Measurements from ENCODE around the gene NTNG1.

The NTNG1 gene

DNA sequence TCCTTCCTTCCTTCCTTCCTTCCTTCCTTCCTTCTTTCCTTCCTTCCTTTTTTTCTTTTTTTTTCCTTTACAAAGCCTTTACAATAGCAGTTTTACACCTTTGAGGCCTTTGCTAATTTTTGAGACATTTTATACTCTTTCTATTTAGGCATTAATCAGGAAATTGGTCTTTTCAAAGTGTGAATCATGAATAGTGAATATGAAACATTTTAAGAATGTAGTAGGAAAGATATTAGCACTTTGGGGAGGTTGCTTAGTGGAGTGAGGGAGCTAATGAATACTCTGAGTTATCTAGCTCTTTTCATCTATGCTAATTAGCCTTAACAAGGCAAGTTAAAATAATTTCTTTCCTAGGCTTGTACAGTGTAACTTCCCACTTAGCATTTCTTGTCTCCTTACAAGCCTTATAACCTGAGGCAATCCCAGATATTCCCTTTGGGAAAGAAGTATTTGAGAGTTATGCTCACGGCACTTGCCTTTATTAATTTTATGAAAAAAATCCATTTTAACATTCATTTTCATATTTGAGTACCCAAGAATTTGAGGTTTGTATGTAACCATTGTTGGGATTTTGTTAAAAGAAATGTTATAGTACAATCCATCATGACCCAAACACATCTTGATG, 122.6 kb downstream of the NTNG1 start:
- DNase-seq (ENCODE audit: low spot score) = no peak

DNA sequence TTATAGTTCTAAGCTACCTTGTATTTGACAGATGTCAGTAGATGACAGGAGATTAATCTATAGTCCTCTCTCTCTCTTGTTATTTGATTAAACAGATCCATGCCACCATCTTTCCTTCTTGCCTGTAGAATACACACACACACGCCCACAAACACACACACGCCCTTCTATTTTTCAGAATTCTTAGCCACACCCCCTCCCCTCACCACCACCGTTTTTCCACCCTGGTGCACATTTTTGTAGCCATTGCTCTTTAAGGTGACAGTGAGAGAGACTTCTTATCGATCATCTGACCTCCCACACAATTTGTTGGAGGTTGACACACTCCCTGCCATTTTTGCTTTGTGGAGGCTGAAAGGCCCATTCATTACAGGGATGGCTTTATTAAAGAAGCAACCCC, 123.2 kb downstream of the NTNG1 start:
- DNase-seq (ENCODE audit: low spot score) = no peak

DNA sequence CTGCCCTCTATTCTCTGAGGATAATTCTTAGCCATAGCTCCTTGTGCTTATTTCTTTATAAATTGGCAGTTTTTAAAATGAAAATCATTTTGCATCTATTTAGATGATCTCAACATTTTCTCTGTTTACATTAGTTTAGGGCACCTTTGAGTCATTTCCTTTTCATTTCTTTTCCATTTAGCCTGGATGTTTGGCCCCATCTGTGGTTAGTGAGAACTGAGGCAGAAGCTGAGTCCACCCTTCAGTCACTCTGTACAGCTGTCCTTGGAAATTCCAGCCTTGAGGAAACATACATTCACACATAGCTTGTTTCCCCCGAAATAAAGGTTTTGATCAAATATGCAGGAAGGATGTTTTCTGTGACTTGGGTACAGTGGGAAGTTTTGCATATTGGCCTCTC, 123.7 kb downstream of the NTNG1 start:
- DNase-seq (ENCODE audit: low spot score) = no peak

DNA sequence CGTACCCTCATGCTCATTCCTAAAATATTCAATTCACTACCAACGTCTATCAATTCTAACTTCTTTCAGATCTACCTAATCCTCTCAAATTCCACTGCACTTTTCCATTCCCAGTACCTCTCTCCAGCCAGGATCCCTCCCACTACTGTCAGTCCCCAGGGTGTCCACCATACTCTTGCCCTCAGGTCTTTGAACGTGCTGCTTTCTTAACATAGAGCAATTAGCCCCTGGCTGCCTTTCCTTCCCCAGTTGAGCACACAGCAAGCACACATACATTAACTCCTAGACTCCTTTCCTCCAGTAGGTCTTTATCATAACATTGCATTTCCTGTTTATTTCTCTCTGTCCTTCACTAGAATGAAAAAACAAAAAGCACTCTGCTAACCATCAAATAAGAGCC, 126.7 kb downstream of the NTNG1 start:
- no peak for DNase-seq (ENCODE audit: low spot score)

DNA sequence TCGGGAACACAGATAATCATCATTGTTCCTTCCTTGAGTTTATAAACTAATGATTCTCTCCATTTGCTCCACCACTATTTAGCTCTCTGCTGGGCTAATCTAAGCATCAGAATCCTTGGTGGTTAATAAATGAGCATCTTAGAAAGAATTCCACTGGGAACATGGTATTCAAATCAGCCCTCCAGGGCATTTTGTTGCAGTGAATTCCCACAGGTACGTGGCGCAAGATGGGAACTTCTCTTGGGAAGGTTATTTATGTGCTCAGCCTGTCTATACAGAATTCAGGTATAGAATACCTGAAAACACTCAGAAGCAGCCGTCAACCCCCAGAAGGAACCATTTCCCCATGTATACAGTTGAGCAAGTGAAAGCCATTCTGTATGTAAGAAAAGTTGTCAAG, 131.5 kb downstream of the NTNG1 start:
- DNase-seq (ENCODE audit: low spot score) = no peak

DNA sequence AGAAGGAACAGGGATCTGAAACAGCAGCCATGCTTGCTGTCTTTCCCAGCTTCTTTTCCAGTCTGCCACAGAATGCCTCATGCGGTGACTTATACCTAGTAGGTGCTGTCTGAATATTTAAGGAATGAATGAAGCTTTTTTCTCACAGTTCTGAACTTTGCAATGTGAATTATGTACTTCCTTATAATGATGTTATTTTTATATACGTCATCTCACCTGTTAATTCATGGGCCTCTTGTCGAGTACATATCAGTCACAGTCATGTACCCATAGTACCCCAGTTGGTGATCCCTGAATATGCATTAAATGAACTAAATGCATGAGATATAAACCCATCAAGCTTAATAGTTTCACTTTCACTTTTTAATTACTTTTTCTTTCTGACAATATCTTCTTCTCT, 132.7 kb downstream of the NTNG1 start:
- no peak for DNase-seq (ENCODE audit: low spot score)

DNA sequence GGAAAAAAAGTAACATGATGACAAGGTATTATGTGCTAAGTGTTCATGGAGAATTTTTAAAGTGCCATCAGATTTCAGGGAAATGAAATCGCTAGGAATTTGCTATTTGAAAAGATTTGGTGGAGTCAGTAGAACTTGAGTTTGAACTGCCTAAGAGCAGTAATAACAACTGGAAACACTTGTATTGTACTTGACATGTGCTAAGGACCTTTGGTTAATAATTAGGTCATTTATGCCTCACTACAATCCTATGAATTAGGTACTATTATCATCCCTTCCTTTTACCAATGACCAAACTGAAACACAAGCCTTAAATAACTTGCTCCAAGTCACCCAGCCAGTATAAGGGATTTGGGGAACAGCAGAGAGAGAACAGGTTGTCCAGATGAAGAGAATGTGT, 133.4 kb downstream of the NTNG1 start:
- no peak for DNase-seq (ENCODE audit: low spot score)

DNA sequence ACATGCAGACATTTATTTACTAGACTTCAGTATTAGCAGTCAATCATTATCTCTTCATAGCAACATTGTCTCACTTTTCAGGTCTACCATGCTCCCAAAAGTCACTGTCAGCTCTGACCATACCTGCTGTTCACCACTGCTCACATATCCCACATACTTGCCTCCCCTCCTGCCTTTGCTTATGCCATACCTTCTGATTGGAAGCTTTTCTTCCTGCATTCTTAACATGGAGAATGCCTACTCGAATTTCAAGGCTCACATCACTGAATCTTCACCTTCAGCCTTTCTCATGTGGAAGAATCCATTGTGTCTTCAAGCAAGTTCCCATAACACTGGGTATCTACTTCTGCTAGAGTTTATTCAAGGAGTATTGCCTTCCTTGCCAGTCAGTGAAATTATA, 135.4 kb downstream of the NTNG1 start:
- no peak for DNase-seq (ENCODE audit: low spot score)

DNA sequence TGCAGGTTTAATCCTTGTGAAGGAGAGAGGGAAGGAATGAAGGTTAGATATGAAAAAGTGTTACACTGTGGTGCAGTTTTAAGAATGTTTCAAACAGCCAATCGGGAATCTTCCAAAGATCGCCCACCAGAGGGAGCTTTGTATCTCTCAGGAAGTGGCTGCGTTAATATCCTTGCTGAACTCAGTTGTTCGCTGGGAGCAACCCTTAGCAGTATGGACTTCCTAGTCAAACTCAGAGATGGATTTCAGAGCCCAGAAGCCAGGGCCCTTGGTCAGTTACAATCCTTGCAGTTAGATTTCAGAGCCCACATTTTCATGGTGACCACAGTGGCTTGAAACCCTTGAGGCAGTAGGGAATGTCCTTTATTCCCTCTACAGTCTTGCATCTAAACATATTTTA, 136.2 kb downstream of the NTNG1 start:
- DNase-seq (ENCODE audit: low spot score) = no peak

DNA sequence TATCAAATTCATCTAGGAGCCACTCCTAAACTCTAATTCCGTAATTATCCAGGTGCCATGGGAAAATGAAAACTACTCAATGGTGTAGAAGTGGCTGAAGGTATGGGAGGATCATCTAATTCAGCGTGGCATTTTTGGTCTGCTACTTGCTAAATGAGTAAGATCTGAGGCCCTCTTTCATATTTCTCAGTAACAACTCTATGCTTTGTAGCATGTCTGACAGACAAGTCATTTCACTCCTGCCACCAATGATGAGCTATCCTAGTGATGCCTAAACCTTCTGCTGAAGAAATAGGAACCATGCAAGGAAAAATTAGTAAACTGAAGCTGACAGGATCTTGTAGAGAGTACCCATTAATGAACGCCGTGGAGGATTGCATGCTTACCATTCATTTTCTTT, 145.3 kb downstream of the NTNG1 start:
- no peak for DNase-seq (ENCODE audit: low spot score)

DNA sequence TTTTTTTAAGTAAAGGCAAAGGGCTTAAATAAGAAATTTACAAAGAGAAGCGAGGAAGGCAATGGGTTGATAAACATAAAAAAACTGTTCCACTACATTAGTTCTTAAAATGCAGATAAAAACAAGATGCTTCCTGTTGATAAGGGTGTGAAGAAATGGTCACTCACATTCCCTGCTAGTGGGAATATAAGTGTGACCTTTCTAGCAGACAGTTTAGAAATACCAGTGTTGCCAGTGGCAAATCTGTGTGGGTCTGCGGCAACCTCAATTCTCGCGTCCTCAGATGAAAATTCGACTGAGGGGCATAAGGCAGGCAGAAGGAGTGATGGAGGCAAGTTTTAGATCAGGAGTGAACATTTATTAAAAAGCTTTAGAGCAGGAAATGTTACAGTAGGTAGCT, 151.1 kb downstream of the NTNG1 start:
- no peak for DNase-seq (ENCODE audit: low spot score)

DNA sequence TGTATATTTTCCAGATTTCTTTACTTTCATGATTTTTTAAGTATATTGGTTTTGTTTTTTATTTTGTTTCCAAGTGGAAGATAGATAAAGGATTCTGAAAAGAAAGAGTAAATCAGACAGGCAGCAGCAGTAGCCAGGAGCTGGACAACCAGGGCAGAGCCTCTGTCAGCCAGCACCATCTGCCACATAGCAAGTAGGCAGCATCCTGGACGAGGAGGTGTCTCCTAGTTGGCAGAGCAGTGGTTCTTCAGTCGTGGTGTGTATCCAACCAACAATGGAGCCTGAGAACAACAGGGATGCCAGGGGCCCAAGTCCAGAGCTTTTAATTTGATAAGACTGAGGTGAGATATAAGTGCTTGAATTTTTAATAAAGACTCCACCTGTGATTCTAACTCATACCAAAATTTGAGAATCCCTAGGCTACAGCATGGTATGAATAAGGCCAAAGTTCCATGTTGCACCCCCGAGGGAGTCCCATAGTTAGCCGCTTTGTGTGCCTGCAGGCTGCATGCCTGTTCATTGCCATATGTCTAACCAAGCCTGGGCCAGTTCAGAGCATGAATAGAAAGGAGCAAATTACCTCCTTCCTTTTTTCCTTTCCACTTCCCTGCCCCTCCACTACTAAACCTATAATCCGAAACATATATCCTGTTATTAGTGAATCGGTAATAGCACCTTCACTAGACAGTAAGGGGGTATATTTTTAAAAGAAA, 153.2 kb downstream of the NTNG1 start:
- no peak for DNase-seq (ENCODE audit: low spot score)

DNA sequence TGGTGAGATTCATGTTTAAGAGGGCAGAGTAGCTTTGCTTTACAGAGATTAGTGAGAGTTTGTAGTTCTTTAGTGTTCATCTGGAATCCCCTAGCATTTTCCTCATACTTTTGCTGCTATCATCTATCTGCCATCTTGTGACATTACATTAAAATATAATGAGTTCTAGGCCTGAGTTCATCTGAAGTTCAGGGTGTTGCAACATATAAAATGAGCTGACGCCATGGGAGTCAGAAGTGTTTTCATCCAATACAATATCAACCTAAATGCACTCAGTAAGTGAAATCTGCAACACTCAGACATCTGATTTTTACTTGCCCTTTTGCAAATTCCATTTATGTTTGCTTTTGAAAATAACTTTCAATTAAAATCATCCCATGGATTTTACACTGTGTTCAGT, 153.8 kb downstream of the NTNG1 start:
- DNase-seq (ENCODE audit: low spot score) = no peak

DNA sequence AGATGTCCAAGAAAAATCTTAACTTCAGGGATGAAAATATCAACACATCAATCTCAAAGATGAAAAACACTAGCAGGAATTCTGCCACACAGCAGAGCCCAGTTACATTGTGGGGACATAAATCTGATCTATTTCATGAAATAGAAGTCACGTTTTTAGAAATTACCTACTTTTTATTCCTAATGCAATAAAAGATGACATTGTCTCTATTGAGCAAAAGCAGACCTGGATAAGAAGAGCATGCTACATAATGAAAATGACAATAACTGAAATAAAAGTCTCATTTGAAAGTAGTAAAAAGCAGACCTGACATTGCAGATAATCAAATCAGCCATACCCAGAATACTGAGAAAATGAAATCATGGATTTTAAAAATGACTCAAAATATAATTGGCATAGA, 156.8 kb downstream of the NTNG1 start:
- DNase-seq (ENCODE audit: low spot score) = no peak

DNA sequence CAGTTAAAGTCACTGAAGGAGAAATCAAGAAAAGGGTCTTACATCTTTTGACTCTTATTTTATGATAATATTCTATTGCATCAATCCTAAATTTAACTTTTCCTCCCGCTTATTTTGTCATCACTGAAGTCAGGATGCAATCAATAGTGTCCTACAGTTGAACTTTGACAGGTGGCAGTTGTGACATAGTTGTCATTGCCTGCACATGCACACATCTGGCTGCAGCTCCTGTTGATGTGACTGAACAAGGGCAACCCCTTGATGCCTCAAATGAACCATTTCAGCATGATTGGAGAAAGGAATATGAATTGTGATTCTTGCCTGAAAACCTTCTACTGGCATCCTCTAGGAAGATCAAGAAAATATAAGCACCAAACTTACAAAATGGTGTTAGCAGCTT, 157.7 kb downstream of the NTNG1 start:
- no peak for DNase-seq (ENCODE audit: low spot score)

DNA sequence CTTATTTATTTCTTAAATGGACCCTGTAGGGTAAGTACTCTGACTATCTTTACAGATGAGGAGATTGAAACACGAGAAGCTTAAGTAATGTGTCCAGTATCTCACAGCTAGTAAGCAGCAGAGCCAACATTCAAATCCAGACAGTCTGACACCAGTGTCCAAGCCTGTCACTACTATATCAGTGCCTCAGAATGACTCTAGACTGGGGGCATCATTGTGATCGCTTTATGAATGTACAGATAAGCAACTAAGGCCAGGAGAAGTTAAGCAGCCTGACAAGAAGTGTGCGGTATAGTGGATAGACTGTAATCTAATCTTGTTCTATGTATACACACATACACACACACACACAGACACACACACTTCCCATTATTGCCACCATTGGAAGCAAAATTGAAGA, 158.7 kb downstream of the NTNG1 start:
- no peak for DNase-seq (ENCODE audit: low spot score)

DNA sequence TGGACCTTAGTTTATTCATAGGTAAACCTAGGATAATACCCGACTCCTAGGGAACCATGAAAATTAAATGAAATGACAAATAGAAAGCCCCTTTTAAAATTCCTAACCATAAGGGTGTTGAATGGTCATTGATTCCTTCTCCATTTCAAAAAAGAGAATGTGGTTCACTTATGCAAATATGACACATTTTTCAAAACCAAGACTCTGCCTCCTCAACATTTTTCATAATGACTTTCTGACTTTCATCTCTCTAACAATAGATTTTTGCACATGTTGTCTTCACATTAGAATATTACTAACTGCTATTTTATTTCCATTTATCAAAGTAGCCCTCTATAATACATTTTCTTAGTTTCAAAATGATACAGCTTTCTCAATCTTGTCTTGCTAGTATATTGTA, 169.1 kb downstream of the NTNG1 start:
- DNase-seq (ENCODE audit: low spot score) = no peak

DNA sequence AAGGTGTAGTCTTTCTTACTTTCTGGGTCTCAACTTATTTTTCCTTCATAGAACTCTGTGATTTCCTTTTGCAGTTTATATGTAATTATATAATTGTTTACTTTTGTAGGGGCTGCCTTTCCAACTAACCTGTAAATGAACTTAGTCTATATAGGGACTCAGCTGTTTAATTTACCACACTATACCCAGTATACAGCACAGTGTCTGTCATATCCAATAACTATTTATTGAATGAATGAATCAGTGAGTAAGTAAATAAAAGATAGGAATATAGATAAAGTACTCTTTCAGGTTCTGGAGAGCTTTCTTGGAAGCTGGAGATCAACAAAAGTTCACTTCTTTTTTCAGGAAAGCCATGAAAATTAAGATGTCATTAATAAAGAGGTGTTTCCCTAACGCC, 174.8 kb downstream of the NTNG1 start:
- DNase-seq (ENCODE audit: low spot score) = no peak

DNA sequence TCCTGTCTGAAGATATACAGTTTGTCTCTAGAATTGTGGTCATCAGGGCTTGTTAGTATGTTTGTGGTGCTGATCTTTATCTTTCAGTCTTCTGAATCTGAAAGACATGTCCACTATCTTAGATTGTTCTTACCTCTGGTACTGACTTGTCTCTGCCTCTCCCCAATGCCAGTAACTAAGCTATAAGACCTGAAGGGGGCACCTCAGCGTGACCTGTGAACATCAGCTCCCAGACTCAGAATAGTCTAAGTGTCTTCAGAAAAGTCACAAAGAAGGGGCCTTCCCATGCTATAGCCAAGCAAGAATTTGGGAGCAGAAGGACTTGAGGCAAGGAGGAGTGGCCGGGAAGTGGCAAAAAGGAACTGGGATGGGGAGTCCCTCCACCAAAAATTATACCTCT, 178.1 kb downstream of the NTNG1 start:
- DNase-seq (ENCODE audit: low spot score) = no peak

DNA sequence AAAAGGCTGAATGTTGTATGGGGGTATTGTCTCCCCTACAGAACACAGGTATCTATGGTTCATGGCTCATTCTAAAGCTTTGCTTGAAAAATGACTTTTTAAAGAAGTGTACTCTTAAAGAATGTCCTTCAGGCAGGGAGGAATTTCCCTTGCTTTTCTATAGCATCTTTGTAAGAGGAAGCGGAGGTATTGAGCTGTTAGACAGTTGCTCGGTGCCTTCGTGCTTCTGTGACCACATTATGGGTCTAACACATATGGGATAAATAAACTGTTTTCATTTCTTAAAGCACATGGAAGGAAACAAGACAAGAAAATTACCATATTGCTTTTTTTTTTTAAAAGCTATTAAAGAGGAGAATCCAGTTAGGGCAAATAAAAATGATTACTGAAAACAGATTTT, 182.9 kb downstream of the NTNG1 start:
- DNase-seq (ENCODE audit: low spot score) = no peak

DNA sequence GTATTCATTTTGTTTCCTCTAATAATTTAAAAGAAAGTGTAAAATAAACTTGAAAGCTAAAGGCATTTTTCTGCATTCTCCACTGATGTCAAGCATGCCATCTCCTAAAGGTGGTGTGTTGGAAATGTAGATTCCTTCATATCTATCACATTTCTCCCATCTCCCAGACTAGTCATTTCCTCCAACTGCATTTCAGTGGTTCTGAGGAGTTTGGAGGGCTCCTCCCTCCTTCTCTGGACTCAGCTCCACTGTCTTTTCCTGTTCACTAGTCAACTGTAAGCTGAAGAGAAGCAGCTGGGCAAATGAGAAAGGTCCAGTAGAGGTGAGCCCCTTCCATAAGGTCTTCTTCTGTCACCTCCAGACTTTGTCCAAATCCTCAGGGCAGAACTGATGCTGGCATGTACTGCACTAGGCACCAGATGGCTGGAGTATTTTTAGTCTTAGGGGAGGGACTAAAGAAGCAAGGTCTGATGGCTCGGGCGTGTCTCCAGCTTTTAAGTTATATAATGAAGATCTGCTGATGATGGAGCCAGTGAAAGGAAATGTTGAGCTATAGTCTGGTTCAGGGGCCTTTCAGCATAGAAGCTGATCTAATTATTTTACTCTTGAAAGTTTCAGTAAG, 186.1 kb downstream of the NTNG1 start:
- DNase-seq (ENCODE audit: low spot score) = no peak

DNA sequence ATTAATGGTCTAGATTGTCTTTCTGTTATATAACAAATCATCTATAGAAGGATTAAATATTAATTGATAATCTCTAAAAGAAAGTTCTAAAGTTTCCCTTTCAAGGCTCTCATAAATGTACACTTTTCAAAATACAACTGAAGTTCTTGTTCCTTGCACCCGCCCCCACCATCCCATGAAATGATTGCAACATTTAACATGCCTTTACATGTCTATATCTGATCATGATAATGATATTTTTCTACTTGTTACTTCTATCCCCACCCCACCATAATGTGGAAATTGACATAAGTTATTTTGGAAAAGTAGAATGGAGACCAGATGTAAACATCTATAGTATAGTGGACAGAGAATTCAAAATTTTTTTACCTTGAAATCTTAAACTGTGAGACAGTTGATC, 186.6 kb downstream of the NTNG1 start:
- DNase-seq (ENCODE audit: low spot score) = no peak

DNA sequence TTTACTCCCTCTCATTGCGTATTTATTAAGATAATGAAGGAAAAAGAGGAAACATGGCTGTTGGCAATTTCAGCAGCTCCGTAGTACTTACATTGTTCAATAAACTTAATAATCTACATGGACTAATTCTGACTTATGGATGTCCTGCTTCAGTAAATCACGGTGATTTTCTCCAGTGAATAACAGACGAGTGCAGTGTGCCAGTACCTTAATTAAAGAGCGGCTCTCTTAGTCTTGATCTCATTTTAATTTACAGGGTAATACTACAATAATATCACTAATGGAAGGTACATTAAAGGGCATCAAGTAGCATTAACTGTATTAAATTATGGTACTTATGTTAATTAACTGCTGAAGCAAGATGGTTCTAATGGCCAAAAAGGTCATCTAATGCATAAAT, 187.2 kb downstream of the NTNG1 start:
- no peak for DNase-seq (ENCODE audit: low spot score)

DNA sequence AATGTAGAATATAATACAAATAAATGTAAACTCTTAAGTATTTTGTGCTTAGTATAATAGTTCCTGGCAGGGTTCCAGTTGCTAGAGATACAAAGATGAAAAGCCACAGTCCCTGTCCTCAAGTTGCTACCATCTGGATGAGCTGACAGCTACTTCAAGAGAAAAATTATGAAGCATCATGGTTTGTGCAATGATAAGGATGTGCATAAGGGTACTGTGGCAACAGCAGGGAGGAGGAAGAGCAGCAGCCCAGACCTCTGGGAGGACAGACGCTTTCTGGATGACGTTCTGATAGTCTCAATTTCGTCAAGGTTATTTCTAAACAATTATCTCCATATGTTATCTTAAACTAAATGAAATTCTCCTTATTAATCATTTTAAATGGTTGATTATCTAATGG, 198.9 kb downstream of the NTNG1 start:
- no peak for DNase-seq (ENCODE audit: low spot score)
